ENCODE results near the gene CCDC40. TPM values are rescaled to one million over a fixed set of nuclear protein-coding genes. Genes with fewer than 3 reads are reported as not detected.
A peak's percentile ranks its signal among the peaks of the same experiment; 100 is the strongest.

CCDC40 gene
- total RNA-seq, 4 donors from 2014 or later: 2.8 to 54.5 (median 7.8) TPM

- peak overlapping the region in 1 of 4 donors; percentile 58 for H3K27ac ChIP-seq
- TF ChIP-seq POLR2A (IDR thresholded peaks at IDR 0.05): no peak
- no peak for TF ChIP-seq CTCF (IDR thresholded peaks at IDR 0.05)
- peak in 1 of 3 donors; percentile 60 for DNase-seq
- H3K36me3 ChIP-seq: no peaks in the 10 kb centered on the region
- H3K4me1 ChIP-seq: peaks cover 0 to 33% (median 0%) of the 10 kb centered on the region in 4 donors
- no peaks in the 10 kb centered on the region for H3K27me3 ChIP-seq
- H3K9me3 ChIP-seq: no peaks in the 10 kb centered on the region
- H3K4me3 ChIP-seq: no peak overlapping the region
These were observed 11.3 kb upstream of the CCDC40 start for GRCh38 chr17:80025140-80025539.

DNA sequence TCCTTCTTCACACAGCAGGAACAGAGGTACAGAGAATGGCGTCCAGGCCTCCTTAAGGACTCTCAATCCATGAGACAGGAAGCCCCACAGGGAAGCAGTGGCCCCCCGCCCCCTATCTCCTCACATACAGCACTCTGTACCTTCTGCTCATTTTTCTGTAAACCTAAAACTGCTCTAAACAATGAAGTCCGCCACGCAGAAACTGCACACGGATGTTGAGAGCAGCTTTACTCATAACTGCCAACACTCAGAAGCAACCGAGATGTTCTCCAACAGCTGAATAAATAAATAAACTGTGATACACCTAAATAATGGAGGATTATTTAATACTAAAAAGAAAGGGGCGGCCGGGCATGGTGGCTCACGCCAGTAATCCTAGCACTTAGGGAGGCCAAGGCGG lies 10.6 kb upstream of the CCDC40 start:
- DNase-seq: no peak
- H3K9me3 ChIP-seq: no peaks in the 10 kb centered on the region
- H3K36me3 ChIP-seq: no peaks in the 10 kb centered on the region
- H3K4me3 ChIP-seq: no peak overlapping the region
- peak overlapping the region in 1 of 4 donors; percentile 29 for H3K27ac ChIP-seq
- TF ChIP-seq CTCF (IDR thresholded peaks at IDR 0.05) (no peak), POLR2A (IDR thresholded peaks at IDR 0.05) (no peak)
- no peaks in the 10 kb centered on the region for H3K27me3 ChIP-seq
- H3K4me1 ChIP-seq: peaks cover 0 to 39% (median 0%) of the 10 kb centered on the region in 4 donors

DNA sequence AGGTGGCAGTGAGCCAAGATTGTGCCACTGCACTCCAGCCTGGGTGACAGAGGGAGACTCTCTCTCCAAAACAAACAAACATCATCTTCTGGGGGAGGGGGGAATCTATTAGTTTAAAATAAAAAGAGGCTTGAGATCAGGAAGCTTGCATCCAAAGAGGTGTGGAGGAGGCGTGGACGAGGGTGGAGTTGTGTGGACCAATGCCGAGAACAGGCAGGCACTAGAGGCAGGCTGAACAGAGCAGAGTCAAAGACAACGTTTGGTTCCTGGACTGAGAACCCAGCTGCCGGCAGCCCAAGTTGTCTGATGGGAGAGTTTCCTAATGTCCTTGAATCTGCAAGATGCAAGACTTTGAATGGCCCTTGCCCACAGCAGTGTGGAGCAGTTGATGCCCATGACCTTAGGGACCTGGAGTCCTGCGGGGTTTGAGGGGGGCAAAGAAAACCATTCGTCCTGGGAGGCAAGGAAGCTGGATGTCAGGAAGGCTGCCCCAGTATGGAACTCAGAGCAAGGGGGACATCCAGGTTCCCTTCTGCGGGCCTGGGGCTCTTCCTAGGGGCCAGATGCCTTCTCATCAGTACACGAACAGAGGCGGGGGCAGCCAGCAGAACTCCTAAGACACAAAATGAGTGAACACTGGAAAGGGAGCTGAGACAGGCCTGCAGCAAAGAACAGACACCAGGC lies 9.9 kb upstream of the CCDC40 start:
- H3K36me3 ChIP-seq: no peaks in the 10 kb centered on the region
- peaks cover 0 to 42% (median 0%) of the 10 kb centered on the region in 4 donors for H3K4me1 ChIP-seq
- no peaks in the 10 kb centered on the region for H3K27me3 ChIP-seq
- no peak overlapping the region for H3K4me3 ChIP-seq
- no peak overlapping the region for H3K27ac ChIP-seq
- TF ChIP-seq POLR2A (IDR thresholded peaks at IDR 0.05) (no peak), CTCF (IDR thresholded peaks at IDR 0.05) (no peak)
- H3K9me3 ChIP-seq: no peaks in the 10 kb centered on the region
- no peak for DNase-seq

- Histone ChIP-seq H3K36me3 (no peaks in the 10 kb centered on the region), H3K4me3 (no peak overlapping the region), H3K4me1 (peaks cover 0 to 42% (median 0%) of the 10 kb centered on the region in 4 donors), H3K9me3 (no peaks in the 10 kb centered on the region), H3K27me3 (no peaks in the 10 kb centered on the region), H3K27ac (no peak overlapping the region)
- TF ChIP-seq CTCF (IDR thresholded peaks at IDR 0.05): no peak
- TF ChIP-seq POLR2A (IDR thresholded peaks at IDR 0.05): no peak
- DNase-seq: no peak
These were observed 9.4 kb upstream of the CCDC40 start for GRCh38 chr17:80027043-80027435.

GRCh38 chr17:80028030-80028429 lies 8.4 kb upstream of the CCDC40 start:
- peaks cover 0 to 41% (median 0%) of the 10 kb centered on the region in 4 donors for H3K4me1 ChIP-seq

More at GRCh38 chr17:80028030-80028429, 8.4 kb upstream of the CCDC40 start:
- DNase-seq: no peak
- Histone ChIP-seq H3K27ac (peak overlapping the region in 1 of 4 donors; percentile 31), H3K9me3 (no peaks in the 10 kb centered on the region), H3K4me3 (no peak overlapping the region), H3K36me3 (no peaks in the 10 kb centered on the region), H3K27me3 (no peaks in the 10 kb centered on the region)
- TF ChIP-seq POLR2A (IDR thresholded peaks at IDR 0.05) (no peak), CTCF (IDR thresholded peaks at IDR 0.05) (no peak)

All from Peyer's patch (tissue), 4 donors.